ENCODE results near the gene RNU4-1. TPM values are rescaled to one million over a fixed set of nuclear protein-coding genes. Genes with fewer than 3 reads are reported as not detected.
A peak's percentile ranks its signal among the peaks of the same experiment; 100 is the strongest.
"Not testable (repeated sequence)": the region's sequence is repeated elsewhere in the genome, so short reads cannot be mapped to it uniquely, and the experiment has no call there.

Gene RNU4-1
- 1,000 to 10,000 TPM; 1,409 to 2,335 TPM for total RNA-seq

DNA sequence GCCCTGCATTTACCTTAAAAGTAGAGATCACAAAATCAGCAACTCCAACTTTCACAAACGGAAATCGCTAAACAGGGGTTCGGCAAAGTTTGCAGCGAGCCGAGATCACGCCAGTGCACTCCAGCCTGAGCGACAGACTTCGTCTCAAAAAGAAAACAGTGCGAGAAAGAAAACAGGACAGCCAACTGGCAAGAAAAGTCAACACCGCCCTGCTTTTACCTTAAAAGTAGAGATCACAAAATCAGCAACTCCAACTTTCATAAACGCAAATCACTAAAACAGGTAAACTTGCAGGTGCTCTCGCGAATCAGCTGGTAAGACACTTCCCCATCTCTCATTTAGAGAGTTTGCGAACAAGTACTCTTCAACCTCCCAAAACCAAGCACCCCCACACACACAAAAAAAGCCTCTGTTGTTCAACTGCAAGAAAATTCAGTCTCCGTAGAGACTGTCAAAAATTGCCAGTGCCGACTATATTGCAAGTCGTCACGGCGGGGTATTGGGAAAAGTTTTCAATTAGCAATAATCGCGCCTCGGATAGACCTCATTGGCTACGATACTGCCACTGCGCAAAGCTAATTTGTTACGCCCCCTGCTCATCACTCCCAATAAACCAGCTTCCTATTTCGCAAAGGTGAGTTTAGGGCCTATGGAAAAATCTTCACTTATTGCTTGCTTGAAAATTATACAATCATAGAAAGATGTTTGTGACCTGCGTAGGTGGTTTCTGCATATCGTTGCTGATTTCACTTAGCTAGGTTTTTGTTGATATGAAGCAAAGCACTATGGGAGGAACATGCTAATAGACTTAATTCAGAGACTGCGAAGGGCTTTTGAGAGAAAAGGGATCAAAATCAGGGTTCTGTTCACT, at the start of gene RNU4-1:
RNU4-1 (minus strand) TSS at position 577 of the 871 bp plus-strand sequence.
- Mint-ChIP-seq H3K4me3 (no peak within 1 kb of the TSS), H3K36me3 (ENCODE audit: low read depth) (no peaks in the 10 kb centered on the region), H3K27ac (no peak within 1 kb of the TSS), H3K27me3 (ENCODE audit: low read depth) (no peaks in the 10 kb centered on the region), H3K4me1 (ENCODE audit: low read depth) (peaks cover 5% of the 10 kb centered on the region), H3K9me3 (ENCODE audit: insufficient read depth) (no peaks in the 10 kb centered on the region)
- ChIA-PET POLR2A (interaction anchor here (0.6 to 5.4 kb wide), 44 partner anchors 7 to 746 kb away, joined by 3 to 329 read pairs (median 10); partner anchors contain the start of genes BICDL1, COQ5, COX6A1 and MLEC), CTCF (interaction anchor here (1.4 to 6.6 kb wide), 8 partner anchors 9 to 176 kb away, joined by 3 to 89 read pairs (median 9); partner anchors contain the start of genes PXN, RPLP0 and SIRT4)
- DNase-seq (peak; percentile 88), ATAC-seq (peak; percentile 50)

DNA sequence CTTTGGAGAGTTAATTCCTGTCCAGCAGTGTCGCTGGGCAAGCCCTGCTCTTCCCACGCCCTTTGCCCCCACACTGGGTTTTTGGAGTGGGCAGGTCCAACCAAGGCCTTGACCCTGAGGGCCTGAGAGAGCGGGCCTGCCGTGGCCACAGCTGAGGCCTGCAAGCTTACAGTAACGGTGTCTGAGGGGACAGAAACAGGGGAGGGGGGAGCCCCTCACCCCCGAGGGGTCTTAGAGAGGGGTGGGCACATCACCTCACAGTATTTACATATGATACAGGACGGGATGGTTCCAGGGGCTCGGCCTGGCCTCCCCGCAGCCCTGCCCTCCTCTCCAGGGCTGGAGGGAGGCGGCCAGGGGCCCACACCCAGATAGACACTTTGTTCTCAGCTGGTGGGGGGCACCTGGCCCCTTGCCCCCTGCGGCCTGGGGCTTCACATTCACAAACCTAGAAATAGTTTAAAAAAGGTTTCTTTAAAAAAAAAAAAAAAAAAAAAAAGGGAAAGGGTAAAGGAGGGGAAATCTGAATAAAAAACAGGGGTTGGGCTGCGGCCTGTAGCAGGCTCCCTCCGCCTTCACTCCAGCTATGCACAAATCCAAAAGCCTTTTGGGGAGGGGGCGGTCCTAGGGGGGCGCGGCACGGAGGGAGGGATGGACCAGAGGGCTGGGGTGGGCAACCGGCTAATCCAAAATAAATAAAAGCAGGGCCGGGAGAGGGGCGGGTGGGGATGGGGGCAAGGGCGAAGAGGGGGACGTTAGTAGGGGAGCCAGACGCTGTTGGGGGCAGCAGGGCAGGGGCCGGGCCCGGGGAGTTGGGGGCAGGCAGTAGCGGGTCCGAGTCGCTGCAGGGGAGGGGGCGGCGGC, 49.4 kb upstream of the RNU4-1 start:
- Mint-ChIP-seq H3K27ac (no peak overlapping the region), H3K36me3 (ENCODE audit: low read depth) (peaks cover 1% of the 10 kb centered on the region), H3K9me3 (ENCODE audit: insufficient read depth) (peaks cover 8% of the 10 kb centered on the region), H3K4me1 (ENCODE audit: low read depth) (no peaks in the 10 kb centered on the region), H3K27me3 (ENCODE audit: low read depth) (peaks cover 9% of the 10 kb centered on the region), H3K4me3 (no peak overlapping the region)
- DNase-seq, result no peak
- ChIA-PET CTCF (interaction anchor here (0.6 to 0.8 kb wide), 2 partner anchors 40 to 87 kb away, joined by 3 read pairs; partner anchors contain the start of gene SIRT4), POLR2A (no interaction called here)
- ATAC-seq, result no peak

DNA sequence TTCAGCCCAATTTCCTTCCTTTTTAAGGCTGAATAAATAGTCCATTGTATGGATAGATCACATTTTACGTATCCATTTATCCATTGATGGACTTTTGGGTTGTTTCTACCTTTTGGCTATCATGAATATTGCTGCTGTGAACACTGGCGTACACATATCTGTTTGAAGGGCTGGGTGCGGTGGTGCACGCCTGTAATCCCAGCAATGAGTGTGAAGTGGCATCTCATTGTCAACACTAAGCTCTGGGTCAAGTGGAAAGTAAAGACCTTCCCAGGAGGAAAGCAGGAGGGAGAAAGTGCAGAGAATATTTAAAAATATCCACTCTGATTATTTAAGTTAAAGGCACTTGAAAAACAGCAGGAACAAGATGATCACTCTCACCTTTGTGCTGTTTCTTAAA, 46.2 kb upstream of the RNU4-1 start:
- Mint-ChIP-seq H3K4me1 (ENCODE audit: low read depth) (no peaks in the 10 kb centered on the region), H3K4me3 (no peak overlapping the region), H3K36me3 (ENCODE audit: low read depth) (peaks cover 7% of the 10 kb centered on the region), H3K9me3 (ENCODE audit: insufficient read depth) (peaks cover 24% of the 10 kb centered on the region), H3K27me3 (ENCODE audit: low read depth) (peaks cover 10% of the 10 kb centered on the region), H3K27ac (no peak overlapping the region)
- ATAC-seq (no peak), DNase-seq (no peak)
- ChIA-PET CTCF (no interaction called here), POLR2A (no interaction called here)

DNA sequence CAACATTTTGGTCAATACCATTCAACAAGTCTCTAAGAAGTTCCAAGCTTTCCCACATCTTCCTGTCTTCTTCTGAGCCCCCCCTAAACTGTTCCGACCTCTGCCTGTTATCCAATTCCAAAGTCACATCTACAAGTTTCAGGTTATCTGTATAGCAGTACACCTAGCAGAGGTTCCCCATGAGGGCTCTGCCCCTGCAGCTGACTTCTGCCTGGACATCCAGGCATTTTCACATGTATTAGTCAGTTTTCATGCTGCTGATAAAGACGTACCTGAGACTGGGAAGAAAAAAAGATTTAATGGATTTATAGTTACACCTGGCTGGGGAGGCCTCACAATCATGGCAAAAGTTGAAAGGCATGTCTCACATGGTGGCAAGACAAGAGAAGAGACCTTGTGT, 44.7 kb upstream of the RNU4-1 start:
- ATAC-seq, result no peak
- peaks cover 10% of the 10 kb centered on the region for H3K27me3 Mint-ChIP-seq (ENCODE audit: low read depth)
- ChIA-PET POLR2A (no interaction called here), CTCF (no interaction called here)
- DNase-seq, result no peak
- H3K4me3 Mint-ChIP-seq, result no peak overlapping the region
- H3K27ac Mint-ChIP-seq, result no peak overlapping the region
- no peaks in the 10 kb centered on the region for H3K4me1 Mint-ChIP-seq (ENCODE audit: low read depth)
- peaks cover 7% of the 10 kb centered on the region for H3K36me3 Mint-ChIP-seq (ENCODE audit: low read depth)
- H3K9me3 Mint-ChIP-seq (ENCODE audit: insufficient read depth), result peaks cover 24% of the 10 kb centered on the region

GRCh38 chr12:120336392-120336791, 43.4 kb upstream of the RNU4-1 start:
- POLR2A ChIA-PET, H3K4me3 Mint-ChIP-seq: not testable (repeated sequence)
- CTCF ChIA-PET, result interaction anchor here (1.5 kb wide), 1 partner anchor 10 kb away, joined by 4 read pairs; no protein-coding TSS in a partner anchor

DNA sequence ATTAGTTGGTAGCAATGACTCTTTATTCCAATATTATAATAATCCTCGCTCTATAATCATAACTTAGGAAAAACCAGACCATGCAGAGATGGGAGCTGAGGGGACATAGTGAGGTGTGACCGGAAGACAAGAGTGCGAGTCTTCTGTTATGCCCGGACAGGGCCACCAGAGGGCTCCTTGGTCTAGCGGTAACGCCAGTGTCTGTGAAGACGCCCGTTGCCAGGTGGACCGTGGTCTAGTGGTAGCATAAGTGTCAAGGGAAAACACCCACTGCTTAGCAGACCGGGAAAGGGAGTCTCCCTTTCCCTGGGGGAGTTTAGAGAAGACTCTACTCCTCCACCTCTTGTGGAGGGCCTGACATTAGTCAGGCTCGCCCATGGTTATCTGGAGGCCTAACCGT, 42.4 kb upstream of the RNU4-1 start:
- POLR2A ChIA-PET, result interaction anchor here (0.7 kb wide), 1 partner anchor 12 kb away, joined by 3 read pairs; no protein-coding TSS in a partner anchor
- DNase-seq, result peak; percentile 47
- Mint-ChIP-seq H3K9me3 (ENCODE audit: insufficient read depth) (peaks cover 24% of the 10 kb centered on the region), H3K27me3 (ENCODE audit: low read depth) (peaks cover 10% of the 10 kb centered on the region)
- H3K4me1 Mint-ChIP-seq (ENCODE audit: low read depth); H3K4me3 Mint-ChIP-seq; ATAC-seq; H3K36me3 Mint-ChIP-seq (ENCODE audit: low read depth); H3K27ac Mint-ChIP-seq: not testable (repeated sequence)
- CTCF ChIA-PET, result interaction anchor here (0.6 to 1.5 kb wide), 3 partner anchors 9 to 131 kb away, joined by 3 to 4 read pairs (median 3); no protein-coding TSS in a partner anchor

More at GRCh38 chr12:120336392-120336791, 43.4 kb upstream of the RNU4-1 start:
- DNase-seq; H3K4me1 Mint-ChIP-seq (ENCODE audit: low read depth); ATAC-seq; H3K27ac Mint-ChIP-seq; H3K36me3 Mint-ChIP-seq (ENCODE audit: low read depth): not testable (repeated sequence)
- H3K9me3 Mint-ChIP-seq (ENCODE audit: insufficient read depth), result peaks cover 24% of the 10 kb centered on the region
- peaks cover 10% of the 10 kb centered on the region for H3K27me3 Mint-ChIP-seq (ENCODE audit: low read depth)

DNA sequence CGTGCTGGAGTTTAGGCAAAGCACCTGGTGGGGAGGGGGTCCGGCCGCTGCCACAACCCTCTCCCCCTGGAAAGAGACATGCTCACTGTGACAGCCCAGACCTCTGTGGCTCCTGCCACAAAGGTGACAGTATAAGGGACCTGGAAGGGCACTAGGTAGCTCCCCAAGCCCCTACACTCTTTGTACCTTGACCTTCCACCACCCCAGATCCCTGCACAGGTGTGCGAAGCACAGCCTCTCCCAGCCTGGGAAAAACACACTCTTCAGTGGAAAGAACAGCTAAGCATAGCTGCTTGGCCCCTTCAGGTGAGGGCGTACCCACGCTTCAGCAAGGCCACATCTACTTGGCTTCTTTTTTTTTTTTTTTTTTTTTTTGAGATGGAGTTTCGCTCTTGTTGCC, 39.5 kb upstream of the RNU4-1 start:
- ATAC-seq (no peak), DNase-seq (no peak)
- ChIA-PET CTCF (interaction anchor here (1.0 kb wide), 1 partner anchor 136 kb away, joined by 3 read pairs; no protein-coding TSS in a partner anchor), POLR2A (no interaction called here)
- Mint-ChIP-seq H3K9me3 (ENCODE audit: insufficient read depth) (peaks cover 17% of the 10 kb centered on the region), H3K27me3 (ENCODE audit: low read depth) (peaks cover 3% of the 10 kb centered on the region), H3K4me3 (no peak overlapping the region), H3K36me3 (ENCODE audit: low read depth) (peaks cover 7% of the 10 kb centered on the region), H3K27ac (no peak overlapping the region), H3K4me1 (ENCODE audit: low read depth) (no peaks in the 10 kb centered on the region)

DNA sequence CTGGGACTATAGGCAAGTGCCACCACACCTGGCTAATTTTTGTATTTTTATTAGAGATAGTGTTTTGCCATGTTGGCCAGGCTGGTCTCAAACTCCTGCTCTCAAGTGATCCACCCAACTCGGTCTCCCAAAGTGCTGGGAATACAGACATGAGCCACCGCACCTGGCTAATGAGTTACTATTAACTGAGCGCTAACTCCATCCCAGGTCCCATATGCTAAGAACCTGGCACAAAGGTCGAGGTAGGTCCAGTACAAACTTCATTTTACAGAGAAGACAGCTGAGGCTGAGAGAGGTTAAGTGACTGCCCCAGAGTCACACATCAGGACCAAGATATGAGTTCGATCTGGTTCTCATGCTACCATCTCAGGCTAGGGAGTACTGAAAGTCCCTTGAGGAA, 39.0 kb upstream of the RNU4-1 start:
- Mint-ChIP-seq H3K4me1 (ENCODE audit: low read depth) (no peaks in the 10 kb centered on the region), H3K27me3 (ENCODE audit: low read depth) (no peaks in the 10 kb centered on the region), H3K4me3 (no peak overlapping the region), H3K27ac (no peak overlapping the region), H3K36me3 (ENCODE audit: low read depth) (peaks cover 6% of the 10 kb centered on the region), H3K9me3 (ENCODE audit: insufficient read depth) (peaks cover 12% of the 10 kb centered on the region)
- no peak for DNase-seq
- no peak for ATAC-seq
- ChIA-PET CTCF (interaction anchor here (1.0 kb wide), 1 partner anchor 137 kb away, joined by 3 read pairs; no protein-coding TSS in a partner anchor), POLR2A (no interaction called here)

DNA sequence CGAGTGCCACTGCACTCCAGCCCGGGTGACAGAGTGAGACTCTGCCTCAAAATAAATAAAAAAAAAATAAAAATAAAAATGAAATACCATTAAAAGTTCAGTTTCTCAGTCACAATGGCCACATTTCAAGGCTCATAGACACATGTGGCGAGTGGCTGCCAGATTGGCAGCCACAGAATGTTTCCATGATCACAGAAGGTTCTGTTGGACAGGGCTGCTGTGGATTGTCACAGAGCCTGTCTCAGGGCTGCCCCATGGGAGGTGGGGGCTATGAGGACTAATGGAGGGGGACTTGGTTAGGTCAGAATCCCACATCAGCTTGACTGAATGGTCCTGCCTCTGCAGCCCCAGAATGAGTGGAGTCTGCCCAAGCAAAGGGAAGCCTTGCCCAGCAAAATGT, 38.4 kb upstream of the RNU4-1 start:
- CTCF ChIA-PET, result no interaction called here

GRCh38 chr12:120328228-120328627, 35.2 kb upstream of the RNU4-1 start:
- H3K36me3 Mint-ChIP-seq (ENCODE audit: low read depth), result no peaks in the 10 kb centered on the region
- no peaks in the 10 kb centered on the region for H3K27me3 Mint-ChIP-seq (ENCODE audit: low read depth)
- CTCF ChIA-PET, result no interaction called here
- DNase-seq (no peak), ATAC-seq (no peak)
- H3K4me3 Mint-ChIP-seq, result no peak overlapping the region
- peaks cover 7% of the 10 kb centered on the region for H3K4me1 Mint-ChIP-seq (ENCODE audit: low read depth)
- POLR2A ChIA-PET, result interaction anchor here (2.6 kb wide), 1 partner anchor 36 kb away, joined by 27 read pairs; the partner anchor contains the start of genes RNU4-1 and RNU4-2
- H3K27ac Mint-ChIP-seq, result no peak overlapping the region
- H3K9me3 Mint-ChIP-seq (ENCODE audit: insufficient read depth), result no peaks in the 10 kb centered on the region

More for the DNA sequence above, 38.4 kb upstream of the RNU4-1 start:
- DNase-seq (no peak), ATAC-seq (no peak)
- Mint-ChIP-seq H3K36me3 (ENCODE audit: low read depth) (peaks cover 2% of the 10 kb centered on the region), H3K9me3 (ENCODE audit: insufficient read depth) (peaks cover 7% of the 10 kb centered on the region), H3K4me1 (ENCODE audit: low read depth) (no peaks in the 10 kb centered on the region), H3K27me3 (ENCODE audit: low read depth) (no peaks in the 10 kb centered on the region), H3K27ac (no peak overlapping the region), H3K4me3 (no peak overlapping the region)
- POLR2A ChIA-PET, result no interaction called here

- POLR2A ChIA-PET, result interaction anchor here (1.2 to 2.6 kb wide), 2 partner anchors 36 to 142 kb away, joined by 3 to 27 read pairs; partner anchors contain the start of genes RNU4-1, RNU4-2 and SRSF9
- no peaks in the 10 kb centered on the region for H3K9me3 Mint-ChIP-seq (ENCODE audit: insufficient read depth)
- no peaks in the 10 kb centered on the region for H3K36me3 Mint-ChIP-seq (ENCODE audit: low read depth)
- no peak within 1 kb of the TSS for H3K4me3 Mint-ChIP-seq
- H3K4me1 Mint-ChIP-seq (ENCODE audit: low read depth), result peaks cover 7% of the 10 kb centered on the region
- H3K27ac Mint-ChIP-seq, result no peak within 1 kb of the TSS
- CTCF ChIA-PET, result interaction anchor here (1.0 to 1.7 kb wide), 5 partner anchors 8 to 322 kb away, joined by 3 to 7 read pairs (median 4); partner anchors contain the start of gene SIRT4
- no peaks in the 10 kb centered on the region for H3K27me3 Mint-ChIP-seq (ENCODE audit: low read depth)
- ATAC-seq (no peak), DNase-seq (no peak)
Measured at GRCh38 chr12:120327593-120327992, 34.6 kb upstream of the RNU4-1 start, which contains the start of gene PLA2G1B. Gene PLA2G1B (minus strand): TSS chr12:120327779. CDS start chr12:120327753, 26 bp downstream.

Measured in activated CD8-positive, alpha-beta T cell treated with anti-CD3 and anti-CD28 coated beads, Interleukin-2, amount 10 ng/mL, durations not matched to agents 7 days and 5 days (primary cell).